IMR-90 (cell line): ENCODE measurements around the gene NPR3. TPM values are rescaled to one million over a fixed set of nuclear protein-coding genes. Genes with fewer than 3 reads are reported as not detected.

Experiments
- ATAC-seq: fragments of 200-7000 bp; cut with Tn5 transposase; 2 replicates; pipeline ENCODE4 v1.9.1; 2020; ENCODE audit warnings: low read depth, mild to moderate bottlenecking, moderate library complexity
- BruUV-seq: library from RNA; stranded (reverse); fragments of 400-500 nt; replicated peaks from 2 replicates; lab custom pipeline; 2021; lab: Mats Ljungman, UMichigan
- CTCF ChIA-PET: fragments of 300-600 bp; formaldehyde crosslinking; extraction: SDS; loops from one replicate; lab custom pipeline; 2021; ENCODE audit warnings: antibody characterized with exemption; lab: Yijun Ruan, JAX
- POLR2A ChIA-PET: fragments of 300-600 bp; sonication (Branson Sonifier 250); formaldehyde crosslinking; loops from one replicate; lab custom pipeline; 2022; ENCODE audit warnings: antibody characterized with exemption; ENCODE audit not compliant: unreplicated experiment; lab: Charles Lee
- DNase-seq: peaks from one replicate; pipeline ENCODE4 v3.0.0; 2013
- H2AFZ ChIP-seq: replicated peaks from 2 replicates; pipeline ENCODE3; 2013; ENCODE audit warnings: low read length, mild to moderate bottlenecking; ENCODE audit not compliant: poor library complexity
- H2AK5ac ChIP-seq: 2 replicates; pipeline ENCODE4 v1.6.1; 2013; ENCODE audit warnings: low read depth, low read length, inconsistent platforms
- H2AK9ac ChIP-seq: replicated peaks from 2 replicates; pipeline ENCODE3; 2013; ENCODE audit warnings: mild to moderate bottlenecking, low read depth, low read length, moderate library complexity; ENCODE audit not compliant: poor library complexity
- H2BK120ac ChIP-seq: 2 replicates; pipeline ENCODE4 v1.6.1; 2013; ENCODE audit warnings: low read depth, low read length, inconsistent platforms
- H2BK15ac ChIP-seq: 3 replicates; pipeline ENCODE4 v1.6.1; 2013; ENCODE audit warnings: low read depth, low read length, inconsistent platforms
- H2BK20ac ChIP-seq: 2 replicates; pipeline ENCODE4 v1.6.1; 2013; ENCODE audit warnings: low read depth, mild to moderate bottlenecking, inconsistent platforms, low read length, moderate library complexity
- H2BK5ac ChIP-seq: 2 replicates; pipeline ENCODE4 v1.6.1; 2013; ENCODE audit warnings: mild to moderate bottlenecking, low read depth, low read length, inconsistent platforms; ENCODE audit not compliant: poor library complexity, severe bottlenecking
- H3K14ac ChIP-seq: replicated peaks from 2 replicates; pipeline ENCODE4 v1.6.1; 2013; ENCODE audit warnings: low read depth, low read length, inconsistent platforms
- H3K18ac ChIP-seq: 2 replicates; pipeline ENCODE4 v1.6.1; 2013; ENCODE audit warnings: low read depth, low read length, control low read depth
- H3K23ac ChIP-seq: 2 replicates; pipeline ENCODE4 v1.6.1; 2013; ENCODE audit warnings: low read depth, low read length, inconsistent platforms
- H3K27ac ChIP-seq: 2 replicates; pipeline ENCODE4 v1.5.1; 2013; ENCODE audit warnings: mild to moderate bottlenecking, control low read depth, low read length; ENCODE audit not compliant: insufficient read depth
- H3K27me3 ChIP-seq: 2 replicates; pipeline ENCODE4 v1.6.1; 2013; ENCODE audit warnings: low read length; ENCODE audit not compliant: control insufficient read depth, insufficient read depth
- H3K36me3 ChIP-seq: 2 replicates; pipeline ENCODE4 v1.6.1; 2013; ENCODE audit warnings: low read length, mixed read lengths; ENCODE audit not compliant: control insufficient read depth, insufficient read depth
- H3K4ac ChIP-seq: 2 replicates; pipeline ENCODE4 v1.6.1; 2013; ENCODE audit warnings: low read depth, low read length, inconsistent platforms
- H3K4me1 ChIP-seq: 2 replicates; pipeline ENCODE4 v1.6.1; 2013; ENCODE audit warnings: low read length, mixed read lengths; ENCODE audit not compliant: control insufficient read depth, insufficient read depth
- H3K4me2 ChIP-seq: 2 replicates; pipeline ENCODE4 v1.6.1; 2013; ENCODE audit warnings: low read depth, mild to moderate bottlenecking, control low read depth, low read length, moderate library complexity
- H3K4me3 ChIP-seq: 2 replicates; pipeline ENCODE4 v1.5.1; 2013; ENCODE audit warnings: low read depth, mild to moderate bottlenecking, control low read depth, low read length, moderate library complexity; ENCODE audit not compliant: insufficient read depth
- H3K56ac ChIP-seq: 2 replicates; pipeline ENCODE4 v1.6.1; 2013; ENCODE audit warnings: low read length, inconsistent platforms; ENCODE audit not compliant: insufficient read depth; ENCODE audit errors: extremely low read depth
- H3K79me1 ChIP-seq, 2 experiments: 2 replicates each; pipeline ENCODE4 v1.6.1; 2013; ENCODE audit warnings: low read length in 2 of 2, inconsistent platforms in 1 of 2, low read depth in 1 of 2
- H3K9ac ChIP-seq: 2 replicates; pipeline ENCODE4 v1.6.1; 2013; ENCODE audit warnings: low read depth, low read length, control low read depth
- H3K9me1 ChIP-seq: 2 replicates; pipeline ENCODE4 v1.6.1; 2013; ENCODE audit warnings: low read length, inconsistent platforms; ENCODE audit not compliant: insufficient read depth
- H3K9me3 ChIP-seq: 2 replicates; pipeline ENCODE4 v1.6.1; 2013; ENCODE audit warnings: low read length; ENCODE audit not compliant: control insufficient read depth, insufficient read depth
- H4K20me1 ChIP-seq: 2 replicates; pipeline ENCODE4 v1.6.1; 2013; ENCODE audit warnings: low read length, inconsistent platforms; ENCODE audit not compliant: insufficient read depth
- H4K5ac ChIP-seq: 2 replicates; pipeline ENCODE4 v1.6.1; 2013; ENCODE audit warnings: mild to moderate bottlenecking, low read depth, low read length, control low read depth
- H4K8ac ChIP-seq, 2 experiments: 2 replicates each; pipeline ENCODE4 v1.6.1; 2013; ENCODE audit warnings: low read depth in 2 of 2, low read length in 2 of 2, control low read depth in 1 of 2, inconsistent platforms in 1 of 2
- H4K91ac ChIP-seq: 2 replicates; pipeline ENCODE4 v1.6.1; 2013; ENCODE audit warnings: low read depth, low read length, inconsistent platforms; ENCODE audit not compliant: insufficient read depth
- BHLHE40 ChIP-seq: fragments of 150-350 bp; IDR thresholded peaks from 2 replicates; pipeline ENCODE4 v1.6.1; 2016; ENCODE audit warnings: mild to moderate bottlenecking, low read depth, low read length
- CEBPB ChIP-seq: IDR thresholded peaks from 2 replicates; pipeline ENCODE4 v1.6.1; 2012; ENCODE audit warnings: low read depth, low read length, improper control_type of control experiment
- CHD1 ChIP-seq: IDR thresholded peaks from 2 replicates; pipeline ENCODE4 v1.6.1; 2012; ENCODE audit warnings: low read depth, low read length, improper control_type of control experiment
- FOS ChIP-seq: fragments of 150-350 bp; IDR thresholded peaks from 2 replicates; pipeline ENCODE4 v1.6.1; 2016; ENCODE audit warnings: low read depth, low read length
- MAFK ChIP-seq: IDR thresholded peaks from 2 replicates; pipeline ENCODE4 v1.6.1; 2012; ENCODE audit warnings: low read depth, low read length, improper control_type of control experiment
- MAZ ChIP-seq: IDR thresholded peaks from 2 replicates; pipeline ENCODE4 v1.6.1; 2012; ENCODE audit warnings: low read depth, mild to moderate bottlenecking, low read length, improper control_type of control experiment, moderate library complexity, borderline replicate concordance
- MXI1 ChIP-seq: IDR thresholded peaks from 2 replicates; pipeline ENCODE4 v1.6.1; 2012; ENCODE audit warnings: low read depth, mild to moderate bottlenecking, low read length, moderate library complexity, borderline replicate concordance
- NFE2L2 ChIP-seq: fragments of 150-350 bp; IDR thresholded peaks from 2 replicates; pipeline ENCODE4 v1.6.1; 2016; ENCODE audit warnings: low read depth, mild to moderate bottlenecking, low read length
- POLR2A ChIP-seq: IDR thresholded peaks from 2 replicates; pipeline ENCODE4 v1.6.1; 2012; ENCODE audit warnings: mild to moderate bottlenecking, low read depth, low read length
- RAD21 ChIP-seq: IDR thresholded peaks from 2 replicates; pipeline ENCODE4 v1.6.1; 2012; ENCODE audit warnings: low read length, improper control_type of control experiment
- RCOR1 ChIP-seq: IDR thresholded peaks from 2 replicates; pipeline ENCODE4 v1.6.1; 2012; ENCODE audit warnings: mild to moderate bottlenecking, low read length, improper control_type of control experiment; ENCODE audit not compliant: insufficient replicate concordance
- RFX5 ChIP-seq: IDR thresholded peaks from 2 replicates; pipeline ENCODE4 v1.8.0; 2012; ENCODE audit warnings: low read depth, mild to moderate bottlenecking, low read length, moderate library complexity
- SMC3 ChIP-seq: fragments of 150-350 bp; IDR thresholded peaks from 2 replicates; pipeline ENCODE4 v1.6.1; 2016; ENCODE audit warnings: low read depth, mild to moderate bottlenecking, antibody characterized with exemption, low read length, moderate library complexity
- WGBS, 2 experiments: methylation state at CpG; one replicate each; pipeline versions ENCODE4 v1.1.5 to v1.1.7; 2013; ENCODE audit warnings: missing lambda C conversion rate in 2 of 2; ENCODE audit not compliant: insufficient read length in 1 of 2; ENCODE audit errors: extremely low coverage in 2 of 2; 5-methylcytosine and 5-hydroxymethylcytosine counted together
- dilution Hi-C: fragments of 300-500 bp; cut with HindIII; formaldehyde crosslinking; loops from one replicate; pipeline ENCODE4 v1.14.3; 2018; ENCODE audit warnings: low sequenced_read_pairs; ENCODE audit not compliant: unreplicated experiment
- in situ Hi-C: fragments of 300-500 bp; cut with MboI; formaldehyde crosslinking; loops from 3 replicates; pipeline ENCODE4 v1.14.3; 2019; ENCODE audit warnings: low sequenced_read_pairs, inconsistent platforms, mixed read lengths
- intact Hi-C: fragments of 100-400 bp; cut with micrococcal nuclease; formaldehyde crosslinking; loops from 2 replicates; pipeline ENCODE4 v1.10.0; 2022
- polyA plus RNA-seq, 3 experiments: library from polyadenylated mRNA; depleted of rRNA; stranded (reverse); fragments of >200 nt; gene quantifications; 2 replicates each; pipeline ENCODE4 v1.2.3, GENCODE V29; 2012; ENCODE audit warnings: low replicate concordance in 1 of 3
- total RNA-seq: library from RNA; depleted of rRNA; stranded (reverse); fragments of >200 nt; gene quantifications from 2 replicates; pipeline ENCODE4 v1.2.3, GENCODE V29; 2012
- TF ChIP-seq, protein P1 (sequence below): fragments of 150-350 bp; IDR thresholded peaks from 2 replicates; pipeline ENCODE4 v1.6.1; 2016; ENCODE audit warnings: low read depth, mild to moderate bottlenecking, low read length, moderate library complexity, borderline replicate concordance
- TF ChIP-seq, protein P2 (sequence below): conservative IDR thresholded peaks from 2 replicates; pipeline ENCODE4 v1.5.1; 2012; ENCODE audit warnings: mild to moderate bottlenecking, low read depth, low read length, improper control_type of control experiment
- TF ChIP-seq, protein P3 (sequence below): fragments of 150-350 bp; IDR thresholded peaks from 2 replicates; pipeline ENCODE4 v1.6.1; 2017; ENCODE audit warnings: mild to moderate bottlenecking, antibody characterized with exemption, low read length, low read depth

Gene NPR3
- total and polyA plus RNA-seq, 2 of the 4 experiments (the other 2 are of a cell fraction): 24.6 to 88.2 TPM

- Histone ChIP-seq H3K4me2 (no peak overlapping the region), H4K20me1 (no peaks in the 10 kb centered on the region), H3K9ac (no peak overlapping the region), H3K27ac (no peak overlapping the region), H3K4me1 (no peaks in the 10 kb centered on the region), H2AK5ac (no peak overlapping the region), H4K91ac (no peak overlapping the region), H2BK15ac (no peak overlapping the region), H4K8ac (no peak overlapping the region), H3K18ac (no peak overlapping the region), H3K27me3 (no peaks in the 10 kb centered on the region), H3K36me3 (peaks cover 19% of the 10 kb centered on the region), H3K4ac (no peak overlapping the region), H3K56ac (no peak overlapping the region), H2BK120ac (no peak overlapping the region), H3K4me3 (no peak overlapping the region), H2AK9ac (no peak overlapping the region), H3K14ac (no peak overlapping the region), H2BK5ac (no peak overlapping the region), H4K5ac (no peak overlapping the region), H3K23ac (no peak overlapping the region), H2BK20ac (no peak overlapping the region), H3K79me1 (peaks cover 0 to 17% of the 10 kb centered on the region in 2 experiments; a peak in 2 of 4 replicates), H3K9me3 (no peaks in the 10 kb centered on the region), H3K9me1 (peaks cover 3% of the 10 kb centered on the region), H2AFZ (no peak overlapping the region)
- WGBS, 2 experiments: no CpG with 5 or more reads among the region's 5 CpGs
- ChIA-PET CTCF (no interaction called here), POLR2A (no interaction called here)
- intact Hi-C loops (no loop called here), dilution Hi-C loops (no loop called here), in situ Hi-C loops (no loop called here)
- TF ChIP-seq, protein P1, sequence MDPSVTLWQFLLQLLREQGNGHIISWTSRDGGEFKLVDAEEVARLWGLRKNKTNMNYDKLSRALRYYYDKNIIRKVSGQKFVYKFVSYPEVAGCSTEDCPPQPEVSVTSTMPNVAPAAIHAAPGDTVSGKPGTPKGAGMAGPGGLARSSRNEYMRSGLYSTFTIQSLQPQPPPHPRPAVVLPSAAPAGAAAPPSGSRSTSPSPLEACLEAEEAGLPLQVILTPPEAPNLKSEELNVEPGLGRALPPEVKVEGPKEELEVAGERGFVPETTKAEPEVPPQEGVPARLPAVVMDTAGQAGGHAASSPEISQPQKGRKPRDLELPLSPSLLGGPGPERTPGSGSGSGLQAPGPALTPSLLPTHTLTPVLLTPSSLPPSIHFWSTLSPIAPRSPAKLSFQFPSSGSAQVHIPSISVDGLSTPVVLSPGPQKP: no peak
- TF ChIP-seq NFE2L2: no peak
- TF ChIP-seq MAZ: no peak
- TF ChIP-seq RCOR1: no peak
- TF ChIP-seq RFX5: no peak
- TF ChIP-seq RAD21: no peak
- TF ChIP-seq BHLHE40: no peak
- TF ChIP-seq CEBPB: no peak
- TF ChIP-seq SMC3: no peak
- TF ChIP-seq CHD1: no peak
- no peak for TF ChIP-seq MXI1
- TF ChIP-seq MAFK: no peak
- TF ChIP-seq, protein P2, sequence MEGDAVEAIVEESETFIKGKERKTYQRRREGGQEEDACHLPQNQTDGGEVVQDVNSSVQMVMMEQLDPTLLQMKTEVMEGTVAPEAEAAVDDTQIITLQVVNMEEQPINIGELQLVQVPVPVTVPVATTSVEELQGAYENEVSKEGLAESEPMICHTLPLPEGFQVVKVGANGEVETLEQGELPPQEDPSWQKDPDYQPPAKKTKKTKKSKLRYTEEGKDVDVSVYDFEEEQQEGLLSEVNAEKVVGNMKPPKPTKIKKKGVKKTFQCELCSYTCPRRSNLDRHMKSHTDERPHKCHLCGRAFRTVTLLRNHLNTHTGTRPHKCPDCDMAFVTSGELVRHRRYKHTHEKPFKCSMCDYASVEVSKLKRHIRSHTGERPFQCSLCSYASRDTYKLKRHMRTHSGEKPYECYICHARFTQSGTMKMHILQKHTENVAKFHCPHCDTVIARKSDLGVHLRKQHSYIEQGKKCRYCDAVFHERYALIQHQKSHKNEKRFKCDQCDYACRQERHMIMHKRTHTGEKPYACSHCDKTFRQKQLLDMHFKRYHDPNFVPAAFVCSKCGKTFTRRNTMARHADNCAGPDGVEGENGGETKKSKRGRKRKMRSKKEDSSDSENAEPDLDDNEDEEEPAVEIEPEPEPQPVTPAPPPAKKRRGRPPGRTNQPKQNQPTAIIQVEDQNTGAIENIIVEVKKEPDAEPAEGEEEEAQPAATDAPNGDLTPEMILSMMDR: no peak
- TF ChIP-seq FOS: no peak
- TF ChIP-seq, protein P3, sequence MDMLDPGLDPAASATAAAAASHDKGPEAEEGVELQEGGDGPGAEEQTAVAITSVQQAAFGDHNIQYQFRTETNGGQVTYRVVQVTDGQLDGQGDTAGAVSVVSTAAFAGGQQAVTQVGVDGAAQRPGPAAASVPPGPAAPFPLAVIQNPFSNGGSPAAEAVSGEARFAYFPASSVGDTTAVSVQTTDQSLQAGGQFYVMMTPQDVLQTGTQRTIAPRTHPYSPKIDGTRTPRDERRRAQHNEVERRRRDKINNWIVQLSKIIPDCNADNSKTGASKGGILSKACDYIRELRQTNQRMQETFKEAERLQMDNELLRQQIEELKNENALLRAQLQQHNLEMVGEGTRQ: no peak
- TF ChIP-seq POLR2A: no peak
- ATAC-seq (no peak), DNase-seq (no peak)
- BruUV-seq: no TSS peak
These were observed 24.4 kb downstream of the NPR3 start for GRCh38 chr5:32735512-32735911.
